GM18520 (cell line): ENCODE results near the gene LRRC8C.

ENCODE experiments used
- ATAC-seq: cut with Tn5 transposase; IDR thresholded peaks from one replicate; pipeline ENCODE4 v1.9.1; 2021; ENCODE audit not compliant: unreplicated experiment

Gene LRRC8C

GRCh38 chr1:89670163-89670562 is 37.2 kb downstream of the LRRC8C start:
- ATAC-seq: peak; percentile 93

GRCh38 chr1:89670711-89671110 is 37.8 kb downstream of the LRRC8C start:
- no peak for ATAC-seq

GRCh38 chr1:89671775-89672488 is 39.0 kb downstream of the LRRC8C start:
- no peak for ATAC-seq

DNA sequence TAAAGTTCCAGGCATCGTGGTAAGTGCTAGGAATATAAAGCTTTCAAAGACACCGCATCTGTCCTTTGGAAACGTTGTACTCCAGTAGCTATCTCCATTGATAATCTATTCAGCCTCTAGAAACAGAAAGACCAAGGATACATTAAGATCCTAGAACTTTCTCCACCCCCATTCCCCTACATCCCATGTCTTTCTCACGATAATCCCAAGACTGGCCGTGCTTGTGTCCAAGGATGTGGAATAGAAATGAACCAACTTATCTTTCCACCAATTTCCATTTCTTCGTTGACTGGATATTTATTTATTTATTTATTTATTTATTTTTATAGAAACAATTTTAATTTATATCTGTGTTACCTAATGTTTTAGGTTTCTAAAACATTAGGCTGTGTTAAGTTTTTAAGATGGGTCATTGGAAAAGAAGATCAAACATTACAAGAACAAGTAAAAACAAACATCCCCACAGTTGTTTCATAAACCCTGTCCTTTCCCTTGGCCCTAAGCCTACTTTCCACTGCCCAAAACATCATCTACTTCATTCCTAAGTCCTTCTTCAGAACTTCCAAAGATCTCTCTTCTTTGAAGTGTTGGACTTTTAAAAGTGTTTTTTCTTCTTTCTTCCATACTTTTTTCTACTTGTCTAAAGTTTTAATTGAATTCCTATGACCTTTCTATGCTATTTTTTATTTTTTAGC is 39.7 kb downstream of the LRRC8C start:
- ATAC-seq: no peak

- ATAC-seq: no peak
Observed at GRCh38 chr1:89673251-89673650, 40.3 kb downstream of the LRRC8C start.

- no peak for ATAC-seq
Observed at GRCh38 chr1:89675677-89676076, 42.8 kb downstream of the LRRC8C start.

- ATAC-seq: peak; percentile 58
Observed at GRCh38 chr1:89681045-89681729, 48.3 kb downstream of the LRRC8C start.

GRCh38 chr1:89682611-89683010 is 49.7 kb downstream of the LRRC8C start:
- ATAC-seq: no peak

GRCh38 chr1:89685461-89685860 is 52.5 kb downstream of the LRRC8C start:
- no peak for ATAC-seq

GRCh38 chr1:89686520-89686919 is 53.6 kb downstream of the LRRC8C start:
- ATAC-seq: no peak

DNA sequence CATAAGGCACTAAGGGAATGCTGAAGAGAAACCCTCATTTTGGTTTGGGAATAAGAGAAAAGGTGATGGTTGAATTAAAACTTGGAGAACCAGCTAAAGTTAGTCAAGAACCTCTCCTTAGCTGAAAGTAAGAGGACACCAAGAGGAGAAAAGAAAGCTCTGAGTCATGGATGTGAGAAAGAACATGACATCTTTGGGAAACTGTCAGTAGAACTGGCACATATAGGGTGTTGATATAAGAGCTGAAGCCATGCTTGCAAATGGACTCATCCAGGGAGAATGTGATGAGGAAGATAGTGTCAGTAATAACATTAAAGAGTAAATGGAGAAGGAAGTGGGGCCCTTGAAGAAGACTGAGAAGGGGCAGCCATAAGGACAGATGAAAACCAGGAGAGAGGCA is 54.3 kb downstream of the LRRC8C start:
- no peak for ATAC-seq

DNA sequence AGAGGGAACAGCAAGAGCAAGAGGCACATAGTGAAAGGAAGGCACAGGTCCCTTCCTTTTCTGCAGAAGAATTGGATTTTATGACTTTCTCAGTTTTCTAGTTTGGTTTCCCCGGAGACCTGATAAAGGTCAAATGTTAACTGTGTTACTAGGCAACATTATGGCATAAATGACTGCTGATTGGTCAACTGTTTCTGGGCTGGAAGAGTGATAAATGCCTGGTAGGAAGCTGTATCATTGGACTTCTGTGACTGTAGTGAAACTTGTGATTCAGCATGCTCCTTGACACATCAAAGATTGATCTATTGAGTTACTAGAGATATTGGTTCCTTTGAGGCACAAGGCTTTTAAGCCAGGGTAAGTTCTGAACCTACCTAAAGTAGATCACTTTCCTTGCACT is 55.7 kb downstream of the LRRC8C start:
- no peak for ATAC-seq

DNA sequence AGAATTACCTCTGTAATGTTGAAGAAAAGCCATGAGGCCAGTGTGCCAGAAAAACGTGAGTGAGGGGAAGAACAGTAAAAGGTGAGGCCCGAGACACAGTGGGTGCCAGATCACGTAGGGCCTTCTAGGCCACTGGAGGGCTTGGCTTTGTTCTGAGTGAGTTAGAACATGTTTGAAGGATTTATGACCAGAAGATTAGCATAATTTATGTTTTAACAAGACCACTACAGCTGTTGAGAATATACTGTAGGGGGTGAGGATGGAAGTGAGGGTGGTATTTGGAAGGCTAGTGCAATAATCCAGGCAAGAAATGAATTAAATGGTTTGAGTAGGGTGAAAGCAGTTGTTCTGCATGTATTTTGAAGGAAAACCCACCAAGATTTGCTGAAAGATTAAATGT is 56.3 kb downstream of the LRRC8C start:
- no peak for ATAC-seq

- ATAC-seq: no peak
Observed at GRCh38 chr1:89690595-89690994, 57.7 kb downstream of the LRRC8C start.

DNA sequence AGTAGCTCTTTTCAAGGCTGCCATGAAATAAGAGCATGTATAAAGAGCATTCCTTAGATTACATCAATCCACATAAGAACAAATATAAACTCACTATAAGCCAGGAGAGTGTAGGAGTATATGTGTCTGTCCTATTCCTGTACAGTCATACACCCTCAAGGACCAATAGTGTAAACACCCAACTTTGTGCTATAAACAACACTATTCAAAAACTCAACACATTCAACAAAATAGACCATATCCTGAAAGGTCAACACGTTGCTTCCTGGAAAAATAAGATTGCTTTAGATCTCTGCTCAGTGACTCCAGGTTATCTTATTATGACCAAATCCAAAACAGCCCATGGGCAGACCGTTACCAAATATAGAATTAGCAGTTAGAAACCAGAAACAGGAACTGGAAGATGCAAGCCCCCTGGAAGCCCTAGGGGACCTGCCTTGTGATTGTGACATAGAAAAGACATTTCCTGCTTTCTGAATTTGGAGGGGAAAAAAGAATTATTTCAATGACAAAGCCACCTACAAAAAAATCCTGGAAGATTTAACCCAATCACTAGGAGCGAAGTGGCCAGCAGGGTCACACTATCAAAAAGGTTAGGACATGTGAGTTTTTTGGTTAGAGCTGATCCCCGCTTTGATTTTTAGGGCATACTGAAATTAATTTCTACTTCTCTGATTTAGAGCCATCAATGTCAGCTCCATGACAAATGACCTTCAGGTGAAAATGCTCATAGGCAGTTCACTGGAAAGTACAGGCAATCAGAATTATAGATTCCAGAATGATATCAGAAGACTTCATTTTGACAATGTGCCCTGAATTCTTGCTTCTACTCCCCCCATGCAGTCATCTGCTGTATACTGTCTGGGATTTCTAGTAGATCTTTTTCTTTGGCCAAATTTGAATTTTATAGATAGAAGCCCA is 59.9 kb downstream of the LRRC8C start:
- no peak for ATAC-seq

DNA sequence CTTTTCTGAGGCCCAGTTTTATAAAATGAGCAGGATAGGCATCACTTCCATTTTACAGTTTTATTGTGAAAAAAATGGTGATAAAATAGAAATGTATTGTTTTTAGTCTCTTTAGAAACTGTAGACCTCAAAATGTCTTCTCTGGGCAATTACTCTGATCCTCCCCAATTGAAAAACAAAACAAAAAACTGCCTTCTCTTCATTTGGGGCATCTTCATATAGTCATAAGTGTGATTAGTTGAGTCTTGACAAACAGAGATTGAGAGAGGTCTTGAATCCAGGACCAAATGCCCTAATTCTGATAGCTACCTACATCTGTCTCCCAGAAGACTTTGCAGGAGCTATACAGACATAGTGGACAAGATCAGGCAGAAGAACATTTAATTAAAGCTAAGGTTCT is 62.9 kb downstream of the LRRC8C start:
- no peak for ATAC-seq

DNA sequence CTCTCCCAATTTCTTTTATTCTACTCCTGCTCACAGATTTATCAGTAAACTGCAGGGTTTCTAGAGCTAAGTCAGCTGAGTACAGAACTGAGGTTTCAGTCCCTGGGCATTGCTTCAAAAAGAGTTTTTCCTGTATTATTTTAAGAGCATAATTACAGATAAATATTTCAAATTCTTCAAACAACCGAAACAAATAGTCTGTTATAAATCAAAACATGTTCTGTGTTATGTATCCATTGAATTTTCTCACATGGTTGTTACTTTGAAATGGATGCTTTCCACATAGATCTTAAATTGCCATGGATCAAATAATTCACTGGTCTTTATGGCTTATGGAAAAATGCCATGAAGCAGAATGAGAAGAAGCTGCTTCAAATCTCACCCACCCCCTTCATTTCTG is 64.5 kb downstream of the LRRC8C start:
- no peak for ATAC-seq

- ATAC-seq: no peak
Observed at GRCh38 chr1:89698020-89698560, 65.2 kb downstream of the LRRC8C start.

DNA sequence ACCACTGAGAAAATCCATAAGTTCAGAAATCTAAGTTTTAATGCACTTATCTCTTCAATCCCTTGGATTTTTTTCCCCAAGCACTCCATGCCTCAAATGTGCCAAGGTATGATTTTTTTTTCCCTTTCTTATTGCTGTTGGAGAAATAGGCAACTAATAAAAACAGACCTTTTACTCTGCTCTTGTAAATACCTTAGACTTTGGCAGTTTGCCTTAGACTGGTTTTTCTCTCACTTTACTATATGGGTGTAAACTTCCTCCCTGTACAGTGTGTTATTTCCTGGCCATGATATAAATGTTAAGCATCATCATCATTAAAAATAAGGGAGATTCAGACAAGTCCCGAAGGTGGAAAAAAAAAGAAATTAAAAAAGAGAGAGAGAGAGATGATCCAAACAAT is 65.7 kb downstream of the LRRC8C start:
- ATAC-seq: no peak

DNA sequence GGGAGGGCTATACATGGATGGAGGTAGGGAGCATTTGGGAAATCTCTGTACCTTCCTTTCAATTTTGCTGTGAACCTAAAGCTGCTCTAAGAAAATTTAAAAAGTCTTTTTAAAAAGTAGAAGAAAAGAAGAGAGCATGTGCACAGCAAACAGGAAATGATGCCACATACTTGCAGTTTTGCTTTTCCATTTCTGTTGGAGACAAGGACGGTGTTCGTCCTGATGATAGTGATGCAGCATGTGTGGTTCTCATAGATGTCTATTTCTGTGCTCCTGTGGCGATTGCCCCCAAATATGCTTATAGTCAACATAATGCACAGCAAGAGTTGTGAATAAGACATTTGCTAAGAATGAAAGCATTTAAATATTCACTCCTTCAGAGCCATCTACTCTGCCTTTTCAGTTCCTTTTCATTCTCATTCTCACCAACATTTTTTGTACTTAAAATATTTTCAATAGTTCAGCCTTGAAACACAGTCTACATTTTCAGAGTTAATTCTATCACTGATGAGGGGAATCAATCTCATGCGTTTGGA is 66.6 kb downstream of the LRRC8C start:
- ATAC-seq: no peak
